CD4-positive, alpha-beta T cell (primary cell): Measurements from ENCODE around the gene ATRX. TPM values are rescaled to one million over a fixed set of nuclear protein-coding genes. Genes with fewer than 3 reads are reported as not detected.
A peak's percentile ranks its signal among the peaks of the same experiment; 100 is the strongest.
"Not testable (repeated sequence)": the region's sequence is repeated elsewhere in the genome, so short reads cannot be mapped to it uniquely, and the experiment has no call there.

Source experiments
- ATAC-seq: fragments of 200-7000 bp; cut with Tn5 transposase; one replicate; pipeline ENCODE4 v1.10.0; 2022; ENCODE audit warnings: mild to moderate bottlenecking; ENCODE audit not compliant: poor library complexity
- CTCF ChIA-PET: fragments of 350-600 bp; sonication (Branson Sonifier 250); formaldehyde crosslinking; loops from one replicate; lab custom pipeline; 2021; ENCODE audit warnings: antibody characterized with exemption, inconsistent platforms; lab: Charles Lee
- POLR2A ChIA-PET: fragments of 350-600 bp; sonication (Branson Sonifier 250); formaldehyde crosslinking; loops from one replicate; lab custom pipeline; 2021; ENCODE audit warnings: antibody characterized with exemption, inconsistent platforms; lab: Charles Lee
- DNase-seq, 14 experiments: peaks; one replicate each; pipeline ENCODE4 v3.0.0-alpha.2; 2013 to 2020; ENCODE audit warnings: mixed read lengths in 2 of 14
- H3K27ac ChIP-seq, 2 donors: one replicate each; pipeline versions ENCODE4 v1.5.1 to v1.7.0; 2013; ENCODE audit warnings: low read length in 2 of 2, low read depth in 1 of 2, mild to moderate bottlenecking in 1 of 2
- H3K27me3 ChIP-seq, 2 experiments: 1 replicate in 1 of 2; 2 replicates in 1 of 2; pipeline versions ENCODE4 v1.6.1 to v1.7.0; 2013; ENCODE audit warnings: low read length in 2 of 2, control low read depth in 1 of 2, mild to moderate bottlenecking in 1 of 2, moderate library complexity in 1 of 2; ENCODE audit not compliant: insufficient read depth in 2 of 2, control insufficient read depth in 1 of 2
- H3K36me3 ChIP-seq: one replicate; pipeline ENCODE4 v1.6.1; 2013; ENCODE audit warnings: low read length, control low read depth; ENCODE audit not compliant: insufficient read depth
- H3K4me1 ChIP-seq: one replicate; pipeline ENCODE4 v1.6.1; 2013; ENCODE audit warnings: low read length, control low read depth; ENCODE audit not compliant: insufficient read depth
- H3K4me3 ChIP-seq: one replicate; pipeline ENCODE4 v1.5.1; 2013; ENCODE audit warnings: mild to moderate bottlenecking, low read length, moderate library complexity
- H3K9me3 ChIP-seq, 2 experiments: 1 replicate in 1 of 2; 2 replicates in 1 of 2; pipeline versions ENCODE4 v1.6.1 to v1.7.0; 2013; ENCODE audit warnings: low read length in 2 of 2, mild to moderate bottlenecking in 2 of 2, control low read depth in 1 of 2, moderate library complexity in 1 of 2; ENCODE audit not compliant: control insufficient read depth in 1 of 2, insufficient read depth in 1 of 2
- H3K27ac Mint-ChIP-seq: one replicate; pipeline ENCODE4 v1.8.0; 2020; ENCODE audit warnings: mixed read lengths
- H3K27me3 Mint-ChIP-seq: one replicate; pipeline ENCODE4 v1.8.0; 2021; ENCODE audit warnings: mixed read lengths
- H3K36me3 Mint-ChIP-seq: one replicate; pipeline ENCODE4 v1.8.0; 2021; ENCODE audit warnings: low read depth, mixed read lengths
- H3K4me1 Mint-ChIP-seq: one replicate; pipeline ENCODE4 v1.8.0; 2021; ENCODE audit warnings: low read depth, mixed read lengths
- H3K4me3 Mint-ChIP-seq: one replicate; pipeline ENCODE4 v1.8.0; 2020; ENCODE audit warnings: mild to moderate bottlenecking, mixed read lengths
- H3K9me3 Mint-ChIP-seq: one replicate; pipeline ENCODE4 v1.8.0; 2020; ENCODE audit warnings: mixed read lengths
- CTCF ChIP-seq: fragments of 200-600 bp; IDR thresholded peaks from one replicate; pipeline ENCODE4 v1.8.0; 2022; ENCODE audit warnings: antibody characterized with exemption, mild to moderate bottlenecking
- intact Hi-C, 2 experiments: fragments of 100-400 bp; cut with DNase I in 1 of 2; cut with micrococcal nuclease in 1 of 2; formaldehyde crosslinking; loops; one replicate each; pipeline versions ENCODE4 v1.15.1 to v1.9.0; 2023 to 2025; cut with DNase I, micrococcal nuclease
- total RNA-seq, 174 experiments: library from RNA in 2 of 174; stranded (reverse) in 2 of 174; gene quantifications; one replicate each; pipeline ENCODE4 v1.2.3 and lab custom pipeline; 2021 to 2026

Gene ATRX
- total RNA-seq, 2 experiments from 2014 or later: 72.7 to 79.5 TPM

GRCh38 chrX:77548751-77549150, 237.3 kb downstream of the ATRX start:
- POLR2A ChIA-PET: no interaction called here
- H3K4me1 ChIP-seq: no peaks in the 10 kb centered on the region
- Mint-ChIP-seq H3K9me3 (no peaks in the 10 kb centered on the region), H3K27ac (no peak overlapping the region), H3K4me3 (no peak overlapping the region), H3K4me1 (no peaks in the 10 kb centered on the region), H3K27me3 (no peaks in the 10 kb centered on the region), H3K36me3 (peaks cover 68% of the 10 kb centered on the region)
- H3K9me3 ChIP-seq: no peaks in the 10 kb centered on the region
- DNase-seq (no peak), ATAC-seq (no peak)
- H3K36me3 ChIP-seq: no peaks in the 10 kb centered on the region
- CTCF ChIA-PET: no interaction called here
- intact Hi-C loops: no loop called here
- no peak overlapping the region for H3K27ac ChIP-seq
- no peak for TF ChIP-seq CTCF
- H3K27me3 ChIP-seq: no peaks in the 10 kb centered on the region
- H3K4me3 ChIP-seq: no peak overlapping the region

- H3K4me1 Mint-ChIP-seq, H3K27ac Mint-ChIP-seq, H3K27ac ChIP-seq, H3K9me3 ChIP-seq, CTCF ChIA-PET, H3K4me1 ChIP-seq, H3K27me3 ChIP-seq, H3K4me3 ChIP-seq, POLR2A ChIA-PET, H3K36me3 ChIP-seq, H3K9me3 Mint-ChIP-seq, H3K27me3 Mint-ChIP-seq, DNase-seq, ATAC-seq, H3K4me3 Mint-ChIP-seq, intact Hi-C loops: not testable (repeated sequence)
- peaks cover 77% of the 10 kb centered on the region for H3K36me3 Mint-ChIP-seq
Observed at GRCh38 chrX:77539778-77540177, 246.2 kb downstream of the ATRX start.

GRCh38 chrX:77531261-77531660, 254.8 kb downstream of the ATRX start:
- intact Hi-C loops, H3K4me3 ChIP-seq, H3K9me3 Mint-ChIP-seq, CTCF ChIA-PET, H3K9me3 ChIP-seq, H3K27ac Mint-ChIP-seq, H3K36me3 ChIP-seq, H3K4me3 Mint-ChIP-seq, H3K27ac ChIP-seq, ATAC-seq, H3K4me1 ChIP-seq, H3K27me3 ChIP-seq, H3K27me3 Mint-ChIP-seq: not testable (repeated sequence)
- POLR2A ChIA-PET: interaction anchor here (1.4 kb wide), 1 partner anchor 29 kb away, joined by 3 read pairs; no protein-coding TSS in a partner anchor
- H3K36me3 Mint-ChIP-seq: peaks cover 65% of the 10 kb centered on the region
- peak in 1 of 14 experiments; percentile 13 for DNase-seq
- peaks cover 32% of the 10 kb centered on the region for H3K4me1 Mint-ChIP-seq

- ATAC-seq (no peak), DNase-seq (no peak)
- Histone ChIP-seq H3K4me1 (peaks cover 6% of the 10 kb centered on the region), H3K4me3 (no peak overlapping the region), H3K27me3 (no peaks in the 10 kb centered on the region), H3K9me3 (peaks cover 0 to 4% of the 10 kb centered on the region in 2 experiments), H3K36me3 (peaks cover 4% of the 10 kb centered on the region), H3K27ac (no peak overlapping the region)
- no peaks in the 10 kb centered on the region for H3K27me3 Mint-ChIP-seq
- peaks cover 58% of the 10 kb centered on the region for H3K36me3 Mint-ChIP-seq
- intact Hi-C loops: no loop called here
- peaks cover 3% of the 10 kb centered on the region for H3K9me3 Mint-ChIP-seq
- H3K4me3 Mint-ChIP-seq: no peak overlapping the region
- ChIA-PET CTCF (no interaction called here), POLR2A (no interaction called here)
- no peak for TF ChIP-seq CTCF
- H3K27ac Mint-ChIP-seq: no peak overlapping the region
- peaks cover 34% of the 10 kb centered on the region for H3K4me1 Mint-ChIP-seq
Observed at GRCh38 chrX:77528034-77528433, 258.0 kb downstream of the ATRX start.
